ENCODE results near the gene TOM1L2.

Gene TOM1L2

GRCh38 chr17:17983776-17984175, 11.6 kb upstream of the TOM1L2 start:
- no peaks in the 10 kb centered on the region for H3K4me1 ChIP-seq (ENCODE audit: insufficient read depth, low read length)
- WGBS: 93% methylated on average over 6 of the region's 6 CpGs
- no peak overlapping the region for H3K27ac ChIP-seq (ENCODE audit: low read depth, low read length)
- H3K9me3 ChIP-seq (ENCODE audit: insufficient read depth, low read depth, low read length): no peaks in the 10 kb centered on the region
- no peak overlapping the region for H3K9ac ChIP-seq (ENCODE audit: low read depth, low read length)
- H3K36me3 ChIP-seq (ENCODE audit: insufficient read depth, low read length): no peaks in the 10 kb centered on the region
- no peak overlapping the region for H3K4me3 ChIP-seq (ENCODE audit: low read length)
- H3K27me3 ChIP-seq (ENCODE audit: insufficient read depth, low read length): no peaks in the 10 kb centered on the region

GRCh38 chr17:17983376-17983775, 11.2 kb upstream of the TOM1L2 start:
- H3K4me3 ChIP-seq (ENCODE audit: low read length): no peak overlapping the region
- H3K4me1 ChIP-seq (ENCODE audit: insufficient read depth, low read length): no peaks in the 10 kb centered on the region
- H3K27ac ChIP-seq (ENCODE audit: low read depth, low read length): no peak overlapping the region
- no peaks in the 10 kb centered on the region for H3K36me3 ChIP-seq (ENCODE audit: insufficient read depth, low read length)
- no peak overlapping the region for H3K9ac ChIP-seq (ENCODE audit: low read depth, low read length)
- WGBS: 87% methylated on average over 6 of the region's 6 CpGs
- no peaks in the 10 kb centered on the region for H3K9me3 ChIP-seq (ENCODE audit: insufficient read depth, low read depth, low read length)
- no peaks in the 10 kb centered on the region for H3K27me3 ChIP-seq (ENCODE audit: insufficient read depth, low read length)

- Histone ChIP-seq H3K4me1 (ENCODE audit: insufficient read depth, low read length) (no peaks in the 10 kb centered on the region), H3K4me3 (ENCODE audit: low read length) (no peak overlapping the region), H3K9ac (ENCODE audit: low read depth, low read length) (no peak overlapping the region), H3K27ac (ENCODE audit: low read depth, low read length) (no peak overlapping the region), H3K36me3 (ENCODE audit: insufficient read depth, low read length) (no peaks in the 10 kb centered on the region), H3K9me3 (ENCODE audit: insufficient read depth, low read depth, low read length) (no peaks in the 10 kb centered on the region), H3K27me3 (ENCODE audit: insufficient read depth, low read length) (no peaks in the 10 kb centered on the region)
- WGBS: 96% methylated on average over 6 of the region's 9 CpGs
Observed at GRCh38 chr17:17982801-17983200, 10.6 kb upstream of the TOM1L2 start.

GRCh38 chr17:17981330-17981729, 9.1 kb upstream of the TOM1L2 start:
- WGBS: 88% methylated on average over 8 of the region's 9 CpGs
- Histone ChIP-seq H3K4me1 (ENCODE audit: insufficient read depth, low read length) (no peaks in the 10 kb centered on the region), H3K4me3 (ENCODE audit: low read length) (no peak overlapping the region), H3K36me3 (ENCODE audit: insufficient read depth, low read length) (no peaks in the 10 kb centered on the region), H3K9ac (ENCODE audit: low read depth, low read length) (no peak overlapping the region), H3K9me3 (ENCODE audit: insufficient read depth, low read depth, low read length) (no peaks in the 10 kb centered on the region), H3K27me3 (ENCODE audit: insufficient read depth, low read length) (no peaks in the 10 kb centered on the region), H3K27ac (ENCODE audit: low read depth, low read length) (no peak overlapping the region)

GRCh38 chr17:17979778-17980177, 7.6 kb upstream of the TOM1L2 start:
- WGBS: 93% methylated on average over 3 of the region's 3 CpGs
- Histone ChIP-seq H3K4me3 (ENCODE audit: low read length) (no peak overlapping the region), H3K9me3 (ENCODE audit: insufficient read depth, low read depth, low read length) (no peaks in the 10 kb centered on the region), H3K4me1 (ENCODE audit: insufficient read depth, low read length) (no peaks in the 10 kb centered on the region), H3K36me3 (ENCODE audit: insufficient read depth, low read length) (no peaks in the 10 kb centered on the region), H3K9ac (ENCODE audit: low read depth, low read length) (no peak overlapping the region; the same call in 1 of the 2 replicates), H3K27ac (ENCODE audit: low read depth, low read length) (no peak overlapping the region), H3K27me3 (ENCODE audit: insufficient read depth, low read length) (no peaks in the 10 kb centered on the region)

- H3K36me3 ChIP-seq (ENCODE audit: insufficient read depth, low read length): no peaks in the 10 kb centered on the region
- WGBS: 88% methylated on average over 14 of the region's 14 CpGs
- no peaks in the 10 kb centered on the region for H3K4me1 ChIP-seq (ENCODE audit: insufficient read depth, low read length)
- no peaks in the 10 kb centered on the region for H3K9me3 ChIP-seq (ENCODE audit: insufficient read depth, low read depth, low read length)
- no peak overlapping the region for H3K27ac ChIP-seq (ENCODE audit: low read depth, low read length)
- no peaks in the 10 kb centered on the region for H3K27me3 ChIP-seq (ENCODE audit: insufficient read depth, low read length)
- H3K9ac ChIP-seq (ENCODE audit: low read depth, low read length): no peak overlapping the region
- no peak overlapping the region for H3K4me3 ChIP-seq (ENCODE audit: low read length)
Observed at GRCh38 chr17:17978481-17979424, 6.6 kb upstream of the TOM1L2 start.

GRCh38 chr17:17976931-17977570, 4.9 kb upstream of the TOM1L2 start:
- H3K27ac ChIP-seq (ENCODE audit: low read depth, low read length): no peak overlapping the region

GRCh38 chr17:17975436-17975835, 3.2 kb upstream of the TOM1L2 start:
- Histone ChIP-seq H3K27ac (ENCODE audit: low read depth, low read length) (no peak overlapping the region), H3K27me3 (ENCODE audit: insufficient read depth, low read length) (0 out of 2 replicates have a peak, but pooled peaks cover 2% of the 10 kb centered on the region), H3K9me3 (ENCODE audit: insufficient read depth, low read depth, low read length) (no peaks in the 10 kb centered on the region), H3K9ac (ENCODE audit: low read depth, low read length) (no peak overlapping the region), H3K4me1 (ENCODE audit: insufficient read depth, low read length) (peaks cover 3% of the 10 kb centered on the region; the same call in 1 of the 2 replicates), H3K36me3 (ENCODE audit: insufficient read depth, low read length) (no peaks in the 10 kb centered on the region), H3K4me3 (ENCODE audit: low read length) (no peak overlapping the region)
- 84% methylated on average over 8 of the region's 8 CpGs for WGBS

More at GRCh38 chr17:17976931-17977570, 4.9 kb upstream of the TOM1L2 start:
- Histone ChIP-seq H3K4me1 (ENCODE audit: insufficient read depth, low read length) (peaks cover 3% of the 10 kb centered on the region; the same call in 1 of the 2 replicates), H3K9me3 (ENCODE audit: insufficient read depth, low read depth, low read length) (no peaks in the 10 kb centered on the region), H3K27me3 (ENCODE audit: insufficient read depth, low read length) (no peaks in the 10 kb centered on the region), H3K4me3 (ENCODE audit: low read length) (no peak overlapping the region), H3K9ac (ENCODE audit: low read depth, low read length) (no peak overlapping the region), H3K36me3 (ENCODE audit: insufficient read depth, low read length) (no peaks in the 10 kb centered on the region)
- 89% methylated on average over 10 of the region's 10 CpGs for WGBS

- peaks cover 3% of the 10 kb centered on the region; the same call in 1 of the 2 replicates for H3K4me1 ChIP-seq (ENCODE audit: insufficient read depth, low read length)
- H3K27ac ChIP-seq (ENCODE audit: low read depth, low read length): no peak overlapping the region
- H3K36me3 ChIP-seq (ENCODE audit: insufficient read depth, low read length): no peaks in the 10 kb centered on the region
- WGBS: 9% methylated on average over 13 of the region's 13 CpGs
- 0 out of 2 replicates have a peak overlapping the region, but pooled peaks have one; percentile 31 for H3K9ac ChIP-seq (ENCODE audit: low read depth, low read length)
- peak overlapping the region; percentile 72 for H3K4me3 ChIP-seq (ENCODE audit: low read length)
- H3K9me3 ChIP-seq (ENCODE audit: insufficient read depth, low read depth, low read length): no peaks in the 10 kb centered on the region
- 0 out of 2 replicates have a peak, but pooled peaks cover 2% of the 10 kb centered on the region for H3K27me3 ChIP-seq (ENCODE audit: insufficient read depth, low read length)
Observed at GRCh38 chr17:17972952-17973254, 703 bp upstream of the TOM1L2 start.

- peaks cover 3% of the 10 kb centered on the region; the same call in 1 of the 2 replicates for H3K4me1 ChIP-seq (ENCODE audit: insufficient read depth, low read length)
- no peaks in the 10 kb centered on the region for H3K36me3 ChIP-seq (ENCODE audit: insufficient read depth, low read length)
- H3K27me3 ChIP-seq (ENCODE audit: insufficient read depth, low read length): 0 out of 2 replicates have a peak, but pooled peaks cover 2% of the 10 kb centered on the region
- peak overlapping the region; percentile 28; the same call in 1 of the 2 replicates for H3K9ac ChIP-seq (ENCODE audit: low read depth, low read length)
- H3K27ac ChIP-seq (ENCODE audit: low read depth, low read length): no peak overlapping the region
- 16% methylated on average over 33 of the region's 33 CpGs for WGBS
- H3K9me3 ChIP-seq (ENCODE audit: insufficient read depth, low read depth, low read length): no peaks in the 10 kb centered on the region
- H3K4me3 ChIP-seq (ENCODE audit: low read length): peak overlapping the region; percentile 77
Observed at GRCh38 chr17:17971431-17972125, 622 bp downstream of the TOM1L2 start.
